GM21825 (cell line): ENCODE data around the gene CDKN2AIP.
"Not testable (repeated sequence)": the region's sequence is repeated elsewhere in the genome, so short reads cannot be mapped to it uniquely, and the experiment has no call there.

Experiments used
- ATAC-seq: cut with Tn5 transposase; IDR thresholded peaks from one replicate; pipeline ENCODE4 v1.9.1; 2021; ENCODE audit warnings: mild to moderate bottlenecking, moderate library complexity; ENCODE audit not compliant: unreplicated experiment

The CDKN2AIP gene

DNA sequence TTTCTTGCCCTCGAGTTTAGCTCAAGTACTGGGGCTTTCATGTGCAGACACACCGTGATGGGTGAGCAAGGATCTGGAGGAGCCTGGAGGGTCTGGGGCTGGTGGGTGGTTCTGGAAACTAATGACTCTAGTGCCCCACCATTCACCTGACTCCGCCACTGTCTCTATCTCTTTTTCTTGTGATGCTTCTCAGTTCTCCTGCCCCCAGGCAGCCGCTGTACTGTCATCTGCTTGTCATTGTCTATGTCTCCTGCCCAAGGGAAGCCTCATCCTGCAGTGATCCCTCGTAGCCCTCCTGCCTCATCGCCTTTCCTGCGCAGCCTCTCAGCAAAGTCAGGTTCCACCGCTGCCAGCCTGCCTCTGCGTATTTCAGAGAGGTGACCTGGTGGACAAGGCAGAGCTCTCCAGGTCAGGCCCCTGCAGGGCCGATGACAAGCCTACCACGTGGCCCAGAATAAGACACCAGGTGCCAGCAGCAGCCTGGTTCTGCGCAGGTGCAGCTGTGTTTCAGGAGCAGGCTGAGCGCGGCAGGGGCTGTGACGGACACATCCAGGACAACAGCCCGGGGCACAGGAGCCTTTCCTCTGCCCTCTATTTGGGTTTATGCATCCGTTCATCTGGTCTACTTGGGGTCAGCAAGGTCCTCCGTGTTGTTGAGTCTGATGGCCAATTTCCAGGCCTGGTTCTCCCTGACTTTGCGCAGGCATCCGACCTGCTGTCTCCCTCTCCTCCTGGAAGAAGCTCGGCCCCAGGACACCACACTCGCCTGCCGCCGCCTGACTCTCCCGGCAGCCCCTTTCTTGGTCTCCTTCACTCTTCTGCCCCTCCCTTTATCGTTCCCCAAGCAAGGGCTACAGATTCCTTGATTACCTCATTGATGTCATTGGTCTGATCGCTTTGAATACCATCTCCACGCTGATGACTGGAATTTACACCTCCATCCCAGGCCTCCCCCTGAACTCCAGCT lies 30.9 kb upstream of the CDKN2AIP start:
- ATAC-seq = no peak

DNA sequence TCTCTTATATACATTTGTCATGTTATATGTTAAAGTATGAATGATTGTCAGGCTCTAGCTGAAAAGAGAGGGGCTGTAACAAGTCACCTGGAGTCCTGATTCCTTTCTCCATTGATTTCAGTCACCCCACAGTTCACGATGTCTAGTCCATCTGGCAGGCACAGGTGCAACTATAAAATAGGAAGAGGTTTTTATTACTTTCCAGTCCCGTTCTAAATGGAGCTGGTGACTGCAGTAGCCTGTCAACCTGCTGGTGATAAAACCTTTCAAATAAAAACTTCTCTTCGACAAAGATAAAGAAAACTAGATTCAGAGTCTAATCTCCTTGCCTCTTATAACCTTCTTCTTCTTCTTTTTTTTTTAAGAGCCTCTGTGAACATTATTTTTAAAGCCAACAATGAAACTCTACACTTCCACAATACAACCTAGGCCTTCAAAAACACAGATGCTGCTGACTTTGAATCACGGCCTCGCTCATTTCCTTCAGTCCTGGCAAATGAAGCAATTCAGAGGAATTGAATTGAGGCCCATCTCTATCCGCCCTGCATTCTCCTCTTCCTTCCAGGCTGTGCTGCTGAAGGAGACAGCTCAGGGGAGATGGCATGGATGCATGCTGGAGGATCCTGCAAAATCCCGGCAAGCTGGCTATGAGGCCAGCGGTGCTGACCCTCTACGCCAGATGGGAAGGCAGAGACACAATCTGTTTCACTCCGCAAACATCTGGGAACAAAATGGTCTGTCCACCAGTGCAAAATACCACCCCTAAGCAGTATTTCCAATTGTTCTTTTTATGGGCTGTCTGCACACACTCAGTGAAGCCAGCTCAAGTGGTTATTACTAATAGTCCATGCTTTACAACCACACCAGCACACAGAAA lies 27.3 kb upstream of the CDKN2AIP start:
- ATAC-seq = no peak

DNA sequence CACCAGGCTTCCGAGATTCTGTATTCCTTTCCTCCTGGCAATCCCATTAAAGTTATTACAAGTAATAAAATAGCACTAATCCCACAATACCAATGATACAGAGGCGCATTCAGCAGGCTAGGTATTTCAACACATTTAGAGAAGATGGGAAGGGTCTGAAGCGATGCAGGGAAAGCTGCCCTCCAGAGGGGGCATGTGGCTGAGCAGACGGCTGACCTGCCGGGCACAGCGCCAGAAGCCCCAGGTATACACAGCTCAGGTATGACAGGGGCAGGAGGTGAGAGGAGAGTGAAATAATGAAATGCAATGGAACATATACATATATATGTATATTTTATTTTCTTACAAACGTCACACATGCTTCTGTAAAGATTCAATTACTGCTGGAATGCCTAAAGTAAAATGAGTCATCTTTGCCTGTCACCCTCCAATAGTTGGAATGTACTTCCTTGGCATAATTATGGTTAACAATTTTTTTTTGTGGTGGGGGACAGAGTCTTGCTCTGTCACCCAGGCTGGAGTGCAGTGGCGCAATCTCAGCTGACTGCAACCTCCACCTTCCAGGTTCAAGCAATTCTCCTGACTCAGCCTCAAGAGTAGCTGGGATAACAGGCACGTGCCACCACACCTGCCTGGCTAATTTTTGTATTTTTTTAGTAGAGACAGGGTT lies 21.3 kb upstream of the CDKN2AIP start:
- ATAC-seq = no peak

DNA sequence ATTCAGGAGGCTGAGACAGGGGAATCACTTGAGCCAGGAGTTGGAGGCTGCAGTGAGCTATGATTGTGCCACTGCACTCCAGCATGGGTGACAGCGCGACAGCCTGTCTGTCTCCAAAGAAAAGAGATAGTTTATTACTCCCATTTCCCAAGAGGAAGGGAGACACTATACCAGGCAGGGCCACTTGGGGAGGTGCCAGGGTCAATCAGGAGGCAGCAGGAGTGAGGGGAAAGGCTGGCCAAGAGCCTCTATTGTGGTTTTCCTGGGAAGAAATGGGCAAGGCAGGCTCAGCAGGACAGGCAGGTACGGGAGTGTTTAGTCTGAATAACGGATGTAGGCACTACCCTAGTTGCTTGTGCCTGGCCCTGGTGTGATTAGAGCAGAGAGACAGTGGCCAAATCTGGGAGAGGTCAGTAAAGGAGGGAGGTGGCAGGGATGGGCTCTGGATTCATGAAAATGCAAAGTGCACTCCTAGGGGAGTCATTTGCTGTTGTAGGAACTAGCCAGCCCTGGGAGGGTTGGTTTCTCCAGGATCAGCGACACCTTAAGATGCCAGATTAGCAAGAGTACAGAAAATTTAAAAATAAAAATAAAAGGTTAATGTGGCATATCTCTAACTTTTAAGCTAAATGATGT lies 20.2 kb upstream of the CDKN2AIP start:
- ATAC-seq = no peak

DNA sequence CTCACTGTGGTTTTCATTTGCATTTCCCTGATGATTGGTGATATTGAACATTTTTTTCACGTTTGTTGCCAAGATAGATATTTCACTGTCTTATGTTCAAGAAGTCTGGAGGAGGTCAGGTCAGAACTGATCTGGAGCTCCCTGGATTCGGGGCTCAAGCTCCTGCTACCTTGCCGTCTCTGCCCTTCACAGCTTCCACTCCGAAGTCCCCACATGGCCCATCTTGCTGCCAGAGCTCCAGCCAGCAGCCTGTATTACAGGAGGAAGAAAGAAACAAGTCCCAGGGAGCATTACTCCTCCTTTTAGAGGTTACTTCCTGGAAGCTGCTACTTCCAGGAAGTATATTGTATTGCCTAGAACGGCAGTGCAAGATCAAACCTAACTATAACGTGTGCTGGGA lies 17.9 kb upstream of the CDKN2AIP start:
- ATAC-seq = no peak

DNA sequence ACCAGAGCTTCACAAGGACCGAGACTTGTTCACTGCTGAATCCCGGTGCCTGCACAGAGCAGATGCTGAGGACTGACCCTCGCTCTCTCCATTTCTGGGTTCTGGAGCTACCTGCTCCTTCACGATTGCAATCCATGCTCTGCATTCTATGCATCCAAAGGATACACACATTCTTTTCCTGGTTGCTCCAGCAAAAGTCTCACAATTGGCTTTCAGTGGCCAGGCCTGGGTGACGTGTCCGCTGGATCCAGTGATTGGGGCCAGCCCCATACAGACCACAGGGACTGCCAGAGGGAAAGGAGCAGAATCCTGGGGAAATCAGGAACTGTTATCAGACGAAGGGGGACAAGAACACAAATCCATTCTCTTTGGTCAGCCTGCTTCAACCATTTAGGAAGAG lies 14.9 kb upstream of the CDKN2AIP start:
- ATAC-seq = no peak

DNA sequence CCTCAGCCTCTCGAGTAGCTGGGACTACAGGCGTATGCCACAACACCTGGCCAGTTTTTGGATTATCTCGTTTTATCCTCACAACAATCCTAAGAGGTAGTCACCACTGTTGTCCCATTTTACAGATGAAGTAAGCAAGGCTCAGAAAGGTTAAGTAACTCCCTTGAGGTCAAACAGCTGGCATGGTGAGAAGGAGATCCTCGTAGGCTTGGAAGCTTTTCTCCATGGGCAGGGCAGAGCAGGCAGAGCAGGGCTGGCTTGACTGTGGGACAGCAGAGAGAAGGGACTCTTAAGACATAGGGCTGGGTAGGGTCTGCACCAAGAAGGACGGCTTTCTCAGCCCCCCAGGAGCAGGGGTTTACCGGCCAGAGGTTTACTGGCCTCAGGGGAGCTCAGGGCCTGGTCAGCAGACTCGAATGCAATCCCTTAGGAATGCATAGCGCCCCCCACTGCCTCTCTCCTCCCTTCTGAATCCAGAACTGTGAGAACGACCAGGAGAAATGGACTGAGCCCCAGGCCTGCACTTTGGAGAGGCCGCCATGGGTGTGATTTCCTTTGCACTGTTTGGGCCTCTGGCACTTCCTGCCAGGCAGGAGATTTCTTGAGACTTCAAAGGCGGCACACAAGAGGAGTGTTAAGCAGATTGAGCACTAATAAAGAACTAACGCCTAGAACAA lies 14.0 kb upstream of the CDKN2AIP start:
- no peak for ATAC-seq

DNA sequence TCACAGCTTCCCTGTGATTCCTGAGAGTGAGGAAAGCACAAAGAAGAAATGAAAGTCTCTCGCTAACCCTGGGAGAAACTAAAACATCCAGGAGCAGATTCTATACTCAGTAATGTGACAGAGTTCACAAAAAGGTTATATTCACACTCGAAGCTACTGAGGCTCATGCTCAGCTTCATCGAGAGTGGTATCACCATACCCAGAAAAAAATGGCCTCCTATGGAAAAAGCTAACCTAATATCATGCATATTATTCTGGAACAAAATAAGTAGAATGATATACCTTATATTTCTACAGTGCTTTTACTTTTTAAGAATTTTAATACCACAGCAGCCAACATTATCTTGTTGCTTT lies 13.5 kb upstream of the CDKN2AIP start:
- ATAC-seq = no peak

DNA sequence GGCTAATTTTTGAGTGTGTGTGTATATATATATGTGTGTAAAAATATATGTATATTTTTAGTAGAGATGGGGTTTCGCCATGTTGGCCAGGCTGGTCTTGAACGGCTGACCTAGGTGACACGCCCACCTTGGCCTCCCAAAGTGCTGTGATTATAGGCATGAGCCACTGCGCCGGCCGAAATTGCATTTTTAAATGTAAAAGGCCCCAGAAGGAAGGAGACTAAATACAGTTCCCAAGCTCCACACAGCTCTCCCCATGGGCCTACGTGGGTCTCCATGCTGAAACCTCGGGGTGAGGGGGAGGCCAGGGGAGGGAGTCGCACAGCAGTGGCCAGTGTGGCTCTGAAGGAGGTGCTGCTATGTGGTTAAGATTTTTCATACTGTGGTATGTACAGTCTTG lies 12.8 kb upstream of the CDKN2AIP start:
- no peak for ATAC-seq

DNA sequence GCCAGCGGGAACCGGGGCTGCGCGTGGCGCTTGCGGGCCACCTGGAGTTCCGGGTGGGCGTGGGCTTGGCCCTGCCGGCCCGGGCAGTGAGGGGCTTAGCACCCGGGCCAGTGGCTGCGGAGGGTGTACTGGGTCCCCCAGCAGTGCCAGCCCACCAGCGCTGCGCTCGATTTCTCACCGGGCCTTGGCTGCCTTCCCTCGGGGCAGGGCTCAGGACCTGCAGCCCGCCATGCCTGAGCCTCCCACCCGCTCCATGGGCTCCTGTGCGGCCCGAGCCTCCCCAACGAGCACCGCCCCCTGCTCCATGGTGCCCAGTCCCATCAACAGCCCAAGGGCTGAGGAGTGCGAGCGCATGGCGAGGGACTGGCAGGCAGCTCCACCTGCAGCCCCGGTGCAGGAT lies 11.3 kb upstream of the CDKN2AIP start:
- ATAC-seq = not testable (repeated sequence)

DNA sequence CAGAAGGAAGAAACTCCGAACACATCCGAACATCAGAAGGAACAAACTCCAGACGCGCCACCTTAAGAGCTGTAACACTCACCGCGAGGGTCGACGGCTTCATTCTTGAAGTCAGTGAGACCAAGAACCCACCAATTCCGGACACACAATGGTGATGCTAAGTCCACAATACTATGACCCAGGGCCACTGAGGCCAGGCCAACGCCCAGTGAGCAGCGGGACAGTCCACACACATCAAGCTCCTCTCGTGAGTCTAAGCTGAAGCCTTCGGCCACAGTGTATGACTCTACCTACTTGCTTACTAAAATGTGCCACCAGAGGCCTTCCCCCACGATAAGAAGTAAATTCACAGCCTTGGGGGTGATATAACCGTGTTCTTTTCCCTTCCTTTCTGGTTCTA lies 10.2 kb upstream of the CDKN2AIP start:
- ATAC-seq = no peak

DNA sequence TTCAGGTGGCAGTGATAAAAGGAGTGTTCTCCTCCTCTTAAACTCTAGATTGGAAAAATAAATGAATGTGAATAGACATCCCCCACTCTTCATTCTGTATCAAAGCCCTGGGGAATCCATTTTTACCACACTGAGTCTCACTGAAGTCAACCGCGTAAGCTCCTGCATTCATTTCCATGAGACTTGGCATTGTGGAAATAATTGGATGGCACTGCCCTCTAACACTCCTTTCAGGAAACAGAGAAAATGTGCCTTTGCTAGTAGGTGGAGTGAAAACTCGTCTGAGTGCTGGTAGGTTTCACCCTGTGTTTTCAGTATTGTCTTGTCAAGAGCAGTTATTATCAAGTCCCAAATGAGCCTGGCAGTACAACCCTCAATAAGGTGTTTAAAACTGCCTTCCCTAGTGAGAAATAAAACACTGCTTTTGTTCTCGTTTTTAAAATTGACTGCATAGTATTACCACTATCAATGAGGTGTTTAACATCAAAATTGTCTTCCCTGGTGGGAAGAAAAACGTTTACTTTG lies 9.7 kb upstream of the CDKN2AIP start:
- no peak for ATAC-seq

DNA sequence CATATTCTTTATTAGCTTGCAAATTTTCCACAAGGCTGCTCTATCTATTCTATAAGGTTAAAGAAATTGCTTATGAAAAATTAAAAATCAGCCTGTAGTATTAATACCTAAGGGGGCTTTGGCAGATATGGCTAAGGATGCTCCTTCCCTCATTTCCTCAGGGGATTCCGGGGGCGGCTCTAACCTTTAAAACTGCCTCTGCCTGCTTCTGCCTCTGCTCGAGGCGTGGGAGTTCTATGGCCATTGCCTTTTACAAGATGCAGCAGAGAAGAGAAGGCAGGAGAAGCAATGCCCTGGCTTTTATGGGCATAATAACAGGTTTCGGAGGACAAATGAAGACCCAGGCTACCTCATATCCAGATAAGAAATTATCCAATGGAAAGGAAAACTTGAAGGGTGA lies 8.6 kb upstream of the CDKN2AIP start:
- no peak for ATAC-seq

DNA sequence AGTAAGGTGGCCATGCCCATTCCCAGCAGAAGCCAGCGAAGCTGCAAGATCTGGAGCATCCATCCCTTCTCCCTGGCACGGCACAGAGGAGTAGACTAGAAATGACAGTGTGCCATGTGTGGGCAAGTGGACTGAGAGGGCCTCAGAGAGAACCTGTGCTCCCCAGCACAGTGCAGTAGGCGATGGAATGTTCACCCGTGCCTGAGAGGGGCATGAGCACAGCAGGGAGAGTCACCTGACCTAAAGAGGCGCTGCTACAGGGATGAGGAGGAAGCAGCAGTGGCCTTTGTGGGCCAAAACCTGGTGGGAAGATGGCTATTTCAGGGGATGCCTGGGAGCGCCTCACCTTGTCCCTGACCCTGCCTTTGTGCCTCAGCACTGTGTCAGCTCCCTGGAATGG lies 8.0 kb upstream of the CDKN2AIP start:
- no peak for ATAC-seq

DNA sequence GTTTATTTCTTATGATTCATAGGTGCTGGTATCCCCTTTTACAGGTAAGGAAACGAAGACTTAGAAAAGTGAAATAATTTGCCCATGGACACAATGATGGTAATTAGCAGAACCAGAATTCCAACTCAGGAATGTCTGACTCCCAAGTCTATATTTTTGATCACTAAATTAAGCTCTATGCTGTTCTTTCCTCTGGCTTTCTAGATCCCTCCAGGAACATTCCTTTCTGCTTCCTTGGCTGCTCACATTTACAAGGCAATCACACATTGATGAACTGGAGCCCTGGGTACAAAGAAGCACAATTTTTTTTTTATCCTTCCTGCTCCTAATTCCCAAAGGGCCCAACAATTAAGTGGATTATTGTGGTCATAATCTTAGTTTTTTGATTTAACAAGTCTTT lies 7.0 kb upstream of the CDKN2AIP start:
- ATAC-seq = no peak

DNA sequence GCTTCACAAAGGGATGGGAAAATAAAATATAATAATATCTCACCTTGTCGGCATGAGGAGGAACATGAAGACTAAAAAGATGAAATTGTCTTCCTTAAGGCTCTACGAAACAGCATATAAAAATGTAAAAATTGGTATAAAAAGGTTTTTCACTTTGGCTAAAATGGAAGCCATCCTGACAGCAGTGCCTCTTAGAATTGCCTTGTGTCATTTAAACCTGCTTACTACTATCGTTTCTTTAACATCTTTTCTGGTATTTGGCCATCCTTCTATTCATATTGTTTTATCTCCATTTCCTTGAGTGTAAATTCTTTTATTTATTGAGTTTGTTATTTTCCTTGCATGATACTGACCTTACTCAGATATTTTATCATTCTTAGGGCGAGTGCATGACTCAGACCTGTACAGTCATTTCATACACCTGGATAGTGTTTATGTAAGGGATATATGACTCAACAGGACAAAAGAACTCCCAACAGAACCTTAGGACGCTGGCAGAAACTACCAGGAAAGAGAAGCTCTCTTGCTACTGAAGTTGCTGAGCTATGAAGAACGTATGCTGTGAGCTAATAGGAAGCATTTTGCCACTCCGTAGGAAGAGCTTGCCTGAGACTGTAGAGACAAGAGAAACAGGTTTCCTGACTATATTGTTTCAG lies 5.8 kb upstream of the CDKN2AIP start:
- no peak for ATAC-seq

DNA sequence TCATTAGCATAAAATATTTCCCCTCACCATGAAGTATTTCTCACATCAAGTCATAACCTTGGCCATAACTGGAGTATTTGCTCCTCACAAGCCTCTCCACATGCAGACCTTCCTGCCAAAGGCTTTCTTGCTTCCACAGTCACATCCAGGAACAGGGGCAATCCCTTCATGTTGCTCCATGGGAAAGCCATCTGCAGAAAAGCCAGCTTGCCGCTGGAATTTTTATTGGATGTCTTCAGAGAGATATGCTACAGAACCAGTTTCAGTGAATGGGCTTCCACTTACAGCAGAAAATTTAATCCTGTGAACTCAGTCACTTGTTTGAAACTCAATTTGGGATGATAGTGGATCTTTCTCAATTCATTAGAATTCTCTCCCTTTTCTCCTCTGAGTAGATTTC lies 3.2 kb upstream of the CDKN2AIP start:
- no peak for ATAC-seq

DNA sequence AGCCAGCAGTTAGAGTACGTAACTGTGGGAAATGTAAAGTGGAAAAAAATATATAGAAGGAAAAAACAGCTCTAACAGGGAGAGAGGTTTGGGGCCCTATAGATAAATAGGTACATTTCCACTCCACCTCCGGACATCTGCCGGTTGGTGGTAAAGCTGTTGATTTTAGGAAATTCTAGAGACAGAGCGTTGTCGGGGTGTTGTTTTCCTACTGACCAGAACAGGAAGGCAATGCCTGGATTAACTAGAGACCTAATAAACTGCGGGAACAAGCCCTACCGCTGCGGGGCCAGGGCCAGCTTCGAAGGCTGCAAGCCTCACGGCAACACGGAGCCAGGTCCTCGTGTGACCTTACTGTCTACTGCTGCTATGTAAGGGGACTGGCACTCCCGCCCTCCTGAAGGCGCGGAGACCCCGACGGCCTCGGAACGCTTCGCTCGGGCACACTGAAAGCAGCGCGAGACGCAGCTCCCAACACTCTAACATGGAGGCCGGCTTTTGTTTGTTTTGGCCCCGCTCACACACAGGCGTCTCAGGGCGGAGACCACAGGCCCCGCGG lies 702 bp upstream of the CDKN2AIP start:
- ATAC-seq = no peak

DNA sequence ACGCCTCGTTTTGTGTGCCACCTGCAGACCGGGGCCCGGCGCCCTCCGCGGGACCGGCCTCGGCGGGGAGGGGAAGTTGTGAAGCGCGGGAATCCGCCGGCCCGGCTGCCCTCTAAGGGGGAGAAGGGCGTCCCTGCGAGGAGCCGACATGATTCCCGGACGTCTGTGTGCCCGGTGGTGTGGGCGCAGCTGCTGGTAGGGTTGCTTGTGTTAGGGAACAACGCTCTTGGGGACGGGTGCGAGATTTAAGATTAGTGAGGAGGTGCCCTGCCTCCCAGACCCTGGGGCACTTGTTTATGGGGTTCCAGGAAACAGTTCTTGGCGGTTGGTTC lies 627 bp downstream of the CDKN2AIP start:
- peak; percentile 22 for ATAC-seq
